Measurements from ENCODE around the gene PSAP. TPM values are rescaled to one million over a fixed set of nuclear protein-coding genes. Genes with fewer than 3 reads are reported as not detected.
A peak's percentile ranks its signal among the peaks of the same experiment; 100 is the strongest.

Gene PSAP
- total and polyA plus RNA-seq, 9 donors = 632 to 3,407 (median 1,118) TPM

- intact Hi-C loops (cut with DNase I) = loop anchor here in 2 of 4 donors (5.0 to 10.0 kb wide), 4 partner anchors 48 to 393 kb away; partner anchors contain the start of gene CDH23 (in 1 of the 2)
- TF ChIP-seq, protein P1, sequence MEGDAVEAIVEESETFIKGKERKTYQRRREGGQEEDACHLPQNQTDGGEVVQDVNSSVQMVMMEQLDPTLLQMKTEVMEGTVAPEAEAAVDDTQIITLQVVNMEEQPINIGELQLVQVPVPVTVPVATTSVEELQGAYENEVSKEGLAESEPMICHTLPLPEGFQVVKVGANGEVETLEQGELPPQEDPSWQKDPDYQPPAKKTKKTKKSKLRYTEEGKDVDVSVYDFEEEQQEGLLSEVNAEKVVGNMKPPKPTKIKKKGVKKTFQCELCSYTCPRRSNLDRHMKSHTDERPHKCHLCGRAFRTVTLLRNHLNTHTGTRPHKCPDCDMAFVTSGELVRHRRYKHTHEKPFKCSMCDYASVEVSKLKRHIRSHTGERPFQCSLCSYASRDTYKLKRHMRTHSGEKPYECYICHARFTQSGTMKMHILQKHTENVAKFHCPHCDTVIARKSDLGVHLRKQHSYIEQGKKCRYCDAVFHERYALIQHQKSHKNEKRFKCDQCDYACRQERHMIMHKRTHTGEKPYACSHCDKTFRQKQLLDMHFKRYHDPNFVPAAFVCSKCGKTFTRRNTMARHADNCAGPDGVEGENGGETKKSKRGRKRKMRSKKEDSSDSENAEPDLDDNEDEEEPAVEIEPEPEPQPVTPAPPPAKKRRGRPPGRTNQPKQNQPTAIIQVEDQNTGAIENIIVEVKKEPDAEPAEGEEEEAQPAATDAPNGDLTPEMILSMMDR (IDR thresholded peaks at IDR 0.05) = no peak
- no peak for TF ChIP-seq POLR2A (IDR thresholded peaks at IDR 0.05)
- TF ChIP-seq EP300 (IDR thresholded peaks at IDR 0.05) = no peak
- Histone ChIP-seq H3K27ac (no peak overlapping the region), H3K4me3 (no peak overlapping the region), H3K9me3 (no peaks in the 10 kb centered on the region), H3K36me3 (no peaks in the 10 kb centered on the region), H3K4me1 (ENCODE audit: insufficient read depth) (peaks cover 16% of the 10 kb centered on the region), H3K27me3 (no peaks in the 10 kb centered on the region)
- DNase-seq = peak in 2 of 5 donors; percentile 54 to 59
- WGBS, 3 donors = 70 to 91% (median 74%) methylated on average over 3 of the region's 3 CpGs
Observed at GRCh38 chr10:71774916-71775702, 75.9 kb downstream of the PSAP start.

DNA sequence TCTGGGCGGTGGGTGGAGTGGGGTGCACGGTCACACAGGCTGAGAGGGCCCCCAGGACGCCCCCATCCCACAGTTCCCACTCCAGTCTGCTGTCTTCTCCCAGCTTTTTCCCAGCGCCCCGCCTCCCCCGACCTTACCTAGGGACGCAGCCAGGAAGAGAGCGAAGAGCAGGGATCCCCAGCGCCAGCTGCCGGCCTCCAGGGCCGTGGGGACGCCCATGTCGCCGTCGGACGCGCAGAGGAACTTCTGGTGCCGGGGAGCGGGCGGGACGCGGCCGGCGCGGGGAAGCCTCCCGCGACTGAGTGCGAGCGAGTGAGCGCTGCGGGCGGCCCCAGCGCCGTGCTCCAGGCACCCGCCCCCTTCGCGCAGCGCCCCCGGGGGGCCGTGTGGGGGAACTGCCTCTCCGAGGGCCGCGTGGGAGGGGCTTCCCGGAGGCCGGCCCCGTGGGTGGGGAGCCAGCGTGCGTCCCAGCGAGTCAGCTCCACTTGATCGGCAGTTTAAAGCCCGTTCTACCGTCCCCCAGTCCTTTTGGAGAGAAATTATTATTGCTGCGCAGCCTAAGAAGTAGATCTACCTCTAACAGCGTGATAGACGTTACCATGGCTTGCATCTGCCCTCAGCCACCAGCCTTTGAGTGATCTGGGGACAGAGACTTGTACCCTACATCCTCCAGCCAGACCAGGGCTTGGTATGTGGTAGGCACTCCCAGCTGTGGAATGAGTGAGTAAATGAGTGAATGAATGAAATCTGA lies 77.7 kb downstream of the PSAP start, which contains the start of gene VSIR:
VSIR (minus strand) TSS at position 300 of the 751 bp plus-strand sequence; CDS start at position 219, 81 bp downstream.
- WGBS, 3 donors = 0 to 1% (median 1%) methylated on average over 31 to 55 of the region's 55 CpGs
- Histone ChIP-seq H3K27ac (peak within 1 kb of the TSS; percentile 79 to 87), H3K9me3 (no peaks in the 10 kb centered on the region), H3K4me1 (ENCODE audit: insufficient read depth) (peaks cover 20% of the 10 kb centered on the region), H3K4me3 (peak within 1 kb of the TSS; percentile 84), H3K27me3 (no peaks in the 10 kb centered on the region), H3K36me3 (no peaks in the 10 kb centered on the region)
- TF ChIP-seq POLR2A (IDR thresholded peaks at IDR 0.05) (peak; percentile 95), EP300 (IDR thresholded peaks at IDR 0.05) (no peak)
- TF ChIP-seq, protein P1 (IDR thresholded peaks at IDR 0.05) = peak; percentile 83 to 96 (median 88)
- intact Hi-C loops (cut with DNase I) = loop anchor here (2.0 to 10.0 kb wide), 6 partner anchors 46 to 391 kb away; partner anchors contain the start of gene CDH23 (in 1 of the 4)
- peak; percentile 90 to 97 (median 93) for DNase-seq

DNA sequence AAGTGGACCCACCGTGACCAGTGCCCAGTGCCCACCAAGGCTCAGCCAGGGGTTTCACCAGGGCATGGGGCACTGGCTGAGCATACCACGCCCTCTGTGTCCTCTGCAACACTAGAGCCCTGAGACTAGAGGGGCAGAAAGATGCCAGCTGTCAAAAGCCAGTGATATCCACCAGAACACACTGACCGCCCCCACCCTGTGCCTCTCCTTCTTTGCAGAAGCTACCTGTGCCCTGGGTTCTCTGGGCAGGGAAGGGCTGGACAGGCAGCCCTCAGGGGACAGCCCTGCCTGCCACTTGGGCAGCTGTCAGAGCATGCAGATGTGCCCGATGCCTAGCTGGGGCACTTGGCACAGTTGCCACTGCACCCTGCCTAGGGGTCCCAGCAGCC lies 78.2 kb downstream of the PSAP start:
- Histone ChIP-seq H3K36me3 (no peaks in the 10 kb centered on the region), H3K4me1 (ENCODE audit: insufficient read depth) (peaks cover 24% of the 10 kb centered on the region), H3K27ac (peak overlapping the region; percentile 79 to 87), H3K9me3 (no peaks in the 10 kb centered on the region), H3K4me3 (peak overlapping the region; percentile 84), H3K27me3 (no peaks in the 10 kb centered on the region)
- WGBS, 3 donors = 17 to 27% (median 27%) methylated on average over 3 to 4 of the region's 4 CpGs
- intact Hi-C loops (cut with DNase I) = loop anchor here (2.0 to 10.0 kb wide), 6 partner anchors 46 to 391 kb away; partner anchors contain the start of gene CDH23 (in 1 of the 4)
- TF ChIP-seq, protein P1 (IDR thresholded peaks at IDR 0.05) = no peak
- TF ChIP-seq EP300 (IDR thresholded peaks at IDR 0.05) (no peak), POLR2A (IDR thresholded peaks at IDR 0.05) (no peak)
- DNase-seq = no peak
